NCI-H2081 (cell line): Measurements from ENCODE around the gene PRKCA.

Experiments
- DNase-seq, 2 experiments: peaks; one replicate each; lab custom pipeline; 2025; lab: John Stamatoyannopoulos, UW

Gene PRKCA

DNA sequence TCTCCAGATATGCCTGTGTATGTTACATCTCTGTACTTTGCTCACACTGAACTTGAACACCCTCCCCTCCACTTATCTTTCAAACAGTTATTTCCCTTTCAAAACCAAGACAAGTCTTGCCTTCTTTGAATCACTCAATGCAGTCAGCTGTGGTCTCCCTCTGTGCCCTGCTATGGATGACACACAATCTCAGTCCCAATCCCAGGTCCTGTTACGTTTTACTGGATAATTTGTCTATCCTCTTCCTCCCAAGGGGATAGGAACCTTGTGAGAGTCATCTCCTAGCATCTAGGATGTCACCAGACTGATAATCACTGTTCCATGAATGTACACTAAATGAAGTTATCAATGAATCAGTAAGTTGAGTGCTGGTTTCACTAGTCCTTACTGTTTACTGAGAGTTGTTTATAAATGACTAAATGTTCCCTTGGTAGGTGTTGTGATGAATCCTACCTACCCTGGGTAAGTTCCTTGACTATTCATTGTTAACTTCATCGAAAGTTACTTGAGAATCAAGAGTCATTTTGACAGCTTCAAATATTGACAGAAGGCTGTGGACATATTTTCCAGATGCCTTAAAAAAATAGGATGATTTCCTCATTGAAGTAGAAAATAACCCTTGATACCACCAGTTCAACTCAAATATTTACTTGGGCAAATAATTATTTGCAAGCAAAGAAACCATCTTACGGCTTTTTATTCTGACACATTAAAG is 244.9 kb downstream of the PRKCA start:
- DNase-seq, result no peak

DNA sequence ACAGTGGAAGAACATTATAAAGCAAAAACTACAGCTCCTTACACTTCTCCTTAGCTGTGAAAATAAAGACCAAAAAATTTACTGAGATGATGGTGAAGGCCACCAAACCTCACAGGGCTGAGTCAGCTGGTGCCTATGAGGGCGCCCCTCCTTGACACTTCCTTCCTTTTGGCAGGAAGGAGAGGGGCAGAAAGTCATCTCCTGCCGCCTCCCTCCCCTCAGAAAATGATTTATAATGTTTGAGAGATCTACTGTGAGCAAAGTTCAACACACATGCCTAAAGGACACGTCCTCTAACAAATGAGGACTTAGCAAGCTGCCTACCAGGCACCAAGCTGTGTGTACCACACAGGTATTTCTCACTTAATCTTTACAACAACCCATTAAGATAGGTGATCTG is 245.7 kb downstream of the PRKCA start:
- DNase-seq, result no peak

DNA sequence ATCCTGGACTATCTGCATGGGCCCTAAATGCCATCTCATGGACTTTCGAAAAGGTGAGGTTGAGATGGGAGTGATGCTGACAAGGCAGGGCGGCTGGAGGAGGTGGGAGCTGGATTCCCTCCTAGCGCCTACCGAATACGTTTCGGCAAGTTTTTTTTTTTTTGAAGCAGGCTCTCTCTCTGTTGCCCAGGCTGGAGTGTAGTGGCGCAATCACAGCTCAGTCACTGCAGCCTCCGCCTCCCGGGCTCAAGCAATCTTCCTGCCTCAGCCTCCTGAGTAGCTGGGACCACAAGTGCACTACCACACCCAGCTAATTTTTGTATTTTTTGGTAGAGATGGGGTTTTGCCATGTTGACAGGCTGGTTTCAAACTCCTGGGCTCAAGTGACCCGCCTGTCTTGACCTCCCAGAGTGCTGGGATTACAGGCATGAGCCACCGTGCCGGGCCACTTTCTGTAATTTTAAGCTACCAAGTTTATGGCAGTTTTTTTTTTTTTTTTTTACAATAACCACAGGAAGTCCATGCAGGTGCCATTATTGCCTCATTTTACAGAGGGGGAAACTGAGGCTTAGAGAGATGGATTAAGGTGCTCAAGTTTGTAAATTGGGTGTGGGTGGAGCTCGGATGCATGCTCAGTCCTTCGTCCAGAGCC is 246.4 kb downstream of the PRKCA start:
- no peak for DNase-seq

DNA sequence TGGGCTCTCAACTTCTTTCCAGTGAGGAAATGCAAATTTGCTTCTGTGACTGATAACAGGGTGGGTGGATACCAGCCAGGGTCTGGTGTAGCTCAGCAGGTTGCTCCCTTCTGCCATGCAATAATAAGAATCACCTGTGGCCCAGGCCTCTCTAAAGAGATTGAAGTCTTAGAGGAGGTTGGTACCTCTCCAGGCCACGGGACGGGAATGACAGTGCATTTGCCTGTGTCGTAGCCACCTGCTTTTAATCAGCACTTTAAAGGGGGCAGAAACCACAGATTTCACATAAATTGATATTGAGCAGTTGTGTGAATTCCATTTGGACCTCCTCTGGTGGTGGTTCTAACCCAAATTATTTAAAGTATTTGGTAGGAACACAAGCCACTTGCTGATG is 246.9 kb downstream of the PRKCA start:
- no peak for DNase-seq

DNA sequence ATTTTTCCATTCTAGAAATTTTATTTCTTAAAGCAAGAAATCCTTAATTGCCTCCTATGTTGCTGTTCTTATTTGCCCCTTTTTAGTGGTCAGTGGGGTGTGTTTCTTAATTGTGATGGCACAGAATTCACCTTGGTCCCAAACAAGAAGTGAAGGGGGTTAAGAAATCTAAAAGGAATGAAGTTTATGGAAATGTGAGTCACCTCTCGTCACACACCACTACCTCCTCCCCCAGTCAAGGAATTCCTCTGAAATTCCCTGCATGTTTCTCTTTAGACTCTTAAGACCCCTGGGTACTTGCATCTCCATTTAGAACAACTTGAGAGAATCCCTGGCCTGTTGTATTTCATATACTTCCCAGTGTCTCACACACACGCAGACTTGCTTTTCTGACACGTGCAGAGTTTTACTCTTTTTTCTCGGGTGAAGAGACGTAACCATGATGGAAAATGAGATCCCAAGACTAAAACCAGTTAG is 247.4 kb downstream of the PRKCA start:
- no peak for DNase-seq

DNA sequence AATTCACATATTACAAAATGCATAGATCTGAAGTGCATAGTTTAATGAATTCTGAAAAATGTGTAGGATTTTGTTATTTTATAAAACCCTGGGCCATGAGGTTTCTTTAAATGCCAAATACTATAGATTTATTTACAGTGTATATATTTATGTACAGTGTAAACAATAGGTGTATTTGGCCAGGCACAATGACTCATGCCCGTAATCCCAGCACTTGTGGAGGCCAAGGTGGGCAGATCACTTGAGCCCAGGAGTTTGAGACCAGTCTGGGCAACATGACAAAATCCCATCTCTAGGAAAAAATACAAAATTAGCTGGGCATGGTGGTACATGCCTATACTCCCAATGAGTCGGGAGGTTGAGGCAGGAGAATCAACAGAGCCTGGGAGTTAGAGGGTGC is 249.4 kb downstream of the PRKCA start:
- DNase-seq, result no peak

DNA sequence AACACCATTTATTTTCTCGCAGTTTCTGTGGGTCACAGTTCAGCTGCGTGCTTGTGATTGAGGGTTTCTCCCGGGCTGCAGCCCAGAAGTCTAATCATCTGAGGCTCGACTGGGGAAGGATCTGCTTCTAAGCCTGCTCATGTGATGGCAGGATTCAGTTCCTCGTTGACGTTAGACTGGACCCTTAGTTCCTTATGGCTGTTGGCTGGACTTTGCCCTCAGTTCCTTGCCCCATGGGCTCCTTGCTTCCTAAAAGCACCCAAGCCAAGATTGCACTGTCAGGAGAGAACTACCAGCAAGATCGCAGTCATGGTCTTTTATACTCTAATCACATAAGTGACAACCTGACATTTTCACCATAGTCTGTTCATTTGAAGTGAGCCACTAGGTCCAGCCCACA is 250.0 kb downstream of the PRKCA start:
- no peak for DNase-seq

DNA sequence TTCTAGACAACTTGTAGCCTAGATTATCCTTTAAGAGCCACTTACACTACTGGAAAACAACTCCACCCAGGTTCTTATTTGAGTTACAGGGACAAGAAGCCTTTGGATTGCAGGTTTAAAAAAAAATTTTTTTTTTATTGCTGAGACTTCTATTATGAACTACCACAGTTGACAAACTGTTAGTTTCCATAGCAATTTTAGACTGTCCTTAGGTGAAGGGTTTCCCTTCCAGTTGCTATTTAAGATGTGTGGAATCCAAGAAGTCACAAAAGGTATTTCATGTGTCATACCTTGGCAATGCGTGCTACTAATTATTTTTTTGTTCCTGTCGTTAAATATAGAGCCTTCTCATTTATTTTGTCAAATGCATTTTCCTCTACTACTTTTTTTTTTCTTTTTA is 253.2 kb downstream of the PRKCA start:
- DNase-seq, result no peak

DNA sequence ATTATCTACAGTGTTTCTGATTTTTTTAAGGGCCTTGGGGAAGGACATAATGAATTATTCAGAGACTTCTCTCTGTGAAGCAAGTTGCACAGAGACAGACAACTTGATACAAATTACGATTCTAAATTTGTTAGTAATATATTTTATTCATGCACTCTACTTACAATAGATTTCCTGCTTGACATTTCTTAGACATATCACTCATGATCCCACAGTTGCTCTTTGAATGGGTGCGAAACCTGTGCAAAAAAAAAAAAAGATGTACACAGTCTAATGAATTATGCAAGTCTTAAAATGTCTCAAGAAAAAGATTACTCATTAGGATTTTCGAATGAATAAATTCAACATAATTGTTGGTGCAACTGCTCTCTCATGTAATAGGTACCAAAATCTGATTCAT is 254.8 kb downstream of the PRKCA start:
- DNase-seq, result no peak

DNA sequence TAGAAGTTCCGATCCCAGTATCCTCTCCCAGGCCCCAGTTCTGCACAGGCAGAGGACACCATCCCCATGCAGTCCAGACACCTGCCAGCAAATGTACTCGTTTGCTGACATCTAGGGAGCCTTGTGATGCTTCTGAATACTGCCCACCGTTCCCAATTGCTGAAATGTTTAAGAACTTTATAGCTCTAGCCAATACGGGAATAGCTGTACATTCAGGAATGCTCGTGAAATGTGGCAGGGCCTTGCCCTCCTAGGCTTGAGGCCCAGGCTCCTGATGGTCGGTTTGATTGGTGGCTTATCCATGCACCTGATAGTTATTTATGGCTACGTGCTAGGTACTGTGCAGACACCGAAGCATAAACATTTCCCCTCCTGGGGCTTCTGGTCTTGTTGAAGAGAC is 255.5 kb downstream of the PRKCA start:
- DNase-seq, result no peak

DNA sequence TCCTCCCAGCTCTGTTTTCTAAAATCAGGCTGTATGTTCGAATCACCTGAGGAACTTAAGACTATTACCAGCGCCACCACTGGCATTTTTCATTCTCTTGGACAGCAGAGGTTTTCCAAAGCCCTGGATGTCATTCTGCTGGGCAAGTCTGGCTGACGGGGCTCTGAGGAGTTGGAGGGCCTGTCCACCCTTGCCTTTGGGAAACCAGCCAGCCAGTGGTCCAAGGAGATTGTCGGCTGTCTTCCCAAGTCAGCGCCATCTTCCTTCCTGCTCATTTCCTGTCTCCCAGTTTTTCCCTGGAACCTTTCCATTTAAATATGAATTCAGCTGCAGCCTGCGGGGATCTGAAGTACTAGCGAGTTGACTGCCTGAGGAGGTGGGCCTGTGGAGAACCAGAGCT is 258.3 kb downstream of the PRKCA start:
- no peak for DNase-seq

DNA sequence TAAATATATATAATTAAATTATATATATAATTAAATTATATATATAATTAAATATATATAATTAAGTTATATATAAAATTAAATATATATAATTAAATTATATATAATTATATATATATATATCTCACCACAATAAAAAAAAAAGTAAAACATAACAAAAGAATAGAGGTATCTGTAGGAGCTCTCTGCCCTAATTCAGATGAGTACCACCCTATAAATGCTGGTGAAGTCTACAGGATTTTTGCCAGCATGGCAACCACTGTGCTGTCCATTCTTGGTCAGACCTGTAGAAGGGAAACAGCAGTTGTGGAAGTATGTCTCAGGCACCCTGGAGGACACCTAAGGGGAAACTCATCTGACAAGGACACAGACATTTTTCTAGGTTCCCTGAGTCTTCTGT is 259.7 kb downstream of the PRKCA start:
- DNase-seq, result no peak

DNA sequence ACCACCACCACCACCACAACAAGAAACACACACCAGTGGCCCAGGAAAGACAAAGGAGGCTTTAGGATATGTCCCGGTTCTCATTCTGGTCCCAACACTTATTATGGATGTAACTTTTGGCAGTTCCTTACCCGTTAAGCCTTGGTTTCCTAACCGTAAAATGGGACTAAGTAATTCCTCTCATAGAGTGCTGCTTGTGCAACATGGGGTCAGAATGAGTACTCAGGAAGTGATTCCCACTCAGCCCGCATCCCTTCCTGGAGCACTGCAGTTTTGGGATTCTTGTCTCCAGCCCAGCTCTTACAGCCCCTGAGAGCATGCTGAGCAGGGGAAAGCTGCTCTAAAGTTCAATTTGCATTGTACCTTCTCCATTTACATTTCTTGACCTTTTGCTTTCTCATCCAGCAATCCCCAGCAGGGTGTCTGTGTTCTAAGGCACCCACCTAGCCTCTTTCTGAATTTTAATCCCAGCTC is 262.6 kb downstream of the PRKCA start:
- no peak for DNase-seq

DNA sequence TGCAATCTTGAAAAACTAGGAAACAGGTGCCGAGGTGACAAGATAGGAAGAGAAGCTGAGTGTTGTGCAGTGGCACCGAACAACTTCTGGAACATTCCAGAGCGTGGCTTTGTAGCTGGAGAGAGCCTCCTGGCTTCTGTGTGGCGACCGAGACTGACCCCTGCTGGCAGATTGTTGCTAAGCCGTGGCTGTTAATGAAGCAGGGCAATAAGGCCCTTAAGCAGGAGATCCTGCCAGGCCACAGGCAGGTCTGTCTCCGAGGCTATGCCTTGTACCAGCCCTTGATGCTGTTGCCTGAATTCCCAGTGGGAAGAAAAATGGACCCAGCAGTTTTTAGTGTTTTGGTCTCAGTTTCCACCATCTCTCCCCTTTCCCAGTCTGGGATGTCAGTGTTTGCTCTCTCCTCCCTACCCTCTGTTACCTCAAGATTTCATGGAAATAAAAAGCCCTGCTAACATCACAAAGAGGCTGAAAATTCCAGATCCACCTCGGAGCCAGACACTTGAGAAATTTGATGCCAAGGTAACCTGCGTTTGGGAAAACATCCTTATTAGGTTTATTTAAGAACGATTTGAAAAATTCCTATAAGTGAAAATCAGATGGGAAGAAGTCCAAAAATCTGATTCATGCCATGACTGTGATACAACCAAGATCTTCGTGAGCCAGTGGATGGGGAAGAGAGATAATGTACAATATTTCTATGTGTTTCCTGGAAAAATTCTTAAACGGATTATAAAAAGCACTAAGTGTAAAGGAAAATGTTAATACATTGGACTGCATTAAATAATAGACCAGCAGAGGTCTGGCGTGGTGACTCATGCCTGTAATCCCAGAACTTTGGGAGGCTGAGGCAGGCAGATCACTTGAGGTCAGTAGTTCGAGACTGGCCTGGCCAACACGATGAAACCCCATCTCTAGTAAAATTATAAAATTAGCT is 265.1 kb downstream of the PRKCA start:
- peak; percentile 67 to 76 for DNase-seq

DNA sequence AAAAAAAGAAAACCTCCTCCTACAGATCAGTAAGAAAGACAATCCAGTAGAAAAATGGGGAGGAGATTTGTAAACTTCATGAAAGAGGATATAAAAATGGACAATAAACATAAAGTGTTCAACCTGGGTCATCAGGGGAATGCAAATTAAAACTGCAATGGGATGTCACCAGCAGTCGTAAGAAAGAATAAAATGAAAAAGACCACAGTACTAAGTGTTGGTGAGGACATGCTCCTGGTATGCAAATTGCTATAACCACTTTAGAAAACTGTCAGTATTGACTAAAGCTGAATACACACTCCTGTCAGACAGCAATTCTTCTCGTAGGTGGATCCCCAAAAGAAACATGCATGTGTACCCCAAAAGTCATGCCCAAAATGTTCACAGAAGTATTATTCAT is 267.2 kb downstream of the PRKCA start:
- DNase-seq, result no peak

DNA sequence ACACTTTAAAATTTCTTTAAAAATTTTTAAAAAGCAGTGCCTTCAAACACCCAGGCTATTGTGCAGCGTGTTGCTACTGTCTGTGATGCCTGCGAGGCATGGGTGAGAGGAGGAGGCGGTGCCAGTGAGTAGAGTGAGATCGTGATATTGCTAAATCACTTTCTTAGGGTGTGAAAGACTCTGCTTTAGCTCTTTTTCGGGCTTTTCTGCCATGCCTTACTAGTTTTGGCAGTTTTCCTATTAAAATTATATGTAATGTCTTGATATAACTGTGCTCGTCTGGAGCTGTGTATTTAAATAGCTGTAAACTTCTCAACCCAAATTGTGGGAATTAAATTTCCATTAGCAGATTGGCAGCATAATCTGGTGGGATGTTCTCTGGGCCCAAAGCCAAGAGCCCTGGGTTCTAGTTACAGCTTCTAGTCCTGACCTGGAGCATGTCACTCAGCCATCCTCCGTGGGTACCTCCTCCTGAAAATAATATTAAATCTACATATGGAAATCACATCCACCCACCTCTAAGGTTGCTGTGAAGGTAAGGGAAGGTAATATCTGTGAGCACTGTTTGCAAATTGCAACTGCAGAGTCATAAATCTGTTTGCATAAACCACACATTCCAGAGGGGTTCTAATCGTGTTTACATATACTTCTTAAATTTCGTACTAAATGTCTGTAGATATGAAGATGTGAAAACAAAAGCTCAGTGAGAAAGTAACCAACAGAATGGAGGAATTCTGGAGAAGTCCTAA is 268.2 kb downstream of the PRKCA start:
- peak in 1 of 2 experiments; percentile 53 for DNase-seq

DNA sequence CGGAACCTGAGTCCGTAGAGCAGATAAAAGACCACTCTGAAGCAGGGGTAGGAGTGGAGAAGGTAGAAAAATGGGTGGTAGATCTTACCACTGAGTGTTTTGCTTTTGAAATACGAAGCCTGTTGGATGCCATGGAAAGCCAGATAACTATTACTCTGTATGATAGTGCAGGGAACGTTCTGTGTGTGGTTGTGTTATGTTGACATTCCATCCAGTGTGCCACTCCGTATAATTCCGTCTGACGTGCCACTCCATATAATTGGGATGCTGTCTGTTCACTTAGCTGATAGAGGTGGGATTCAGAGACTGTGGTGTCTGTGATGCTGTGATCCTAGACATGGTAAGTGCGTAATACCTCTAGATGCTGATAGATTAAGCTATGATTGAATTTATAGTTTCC is 269.3 kb downstream of the PRKCA start:
- no peak for DNase-seq

DNA sequence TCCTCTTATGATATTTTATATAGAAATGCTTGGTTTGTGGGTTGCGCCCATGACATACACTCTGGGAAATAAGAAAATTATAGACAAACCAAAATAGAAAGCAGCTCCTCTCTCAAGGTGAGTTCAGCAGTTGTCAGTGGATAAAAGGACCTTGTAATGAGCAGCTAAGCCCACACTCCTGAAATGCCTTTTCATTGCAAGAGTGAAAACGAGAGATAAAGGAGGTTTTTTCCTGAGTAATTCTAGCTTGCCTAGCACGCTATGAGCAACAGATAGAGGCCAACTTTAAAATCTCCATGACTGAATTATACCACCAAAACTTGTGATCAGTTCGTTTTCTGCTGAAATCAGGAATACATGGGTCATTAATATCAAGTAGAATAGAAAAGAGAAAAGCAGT is 270.7 kb downstream of the PRKCA start:
- DNase-seq, result no peak

DNA sequence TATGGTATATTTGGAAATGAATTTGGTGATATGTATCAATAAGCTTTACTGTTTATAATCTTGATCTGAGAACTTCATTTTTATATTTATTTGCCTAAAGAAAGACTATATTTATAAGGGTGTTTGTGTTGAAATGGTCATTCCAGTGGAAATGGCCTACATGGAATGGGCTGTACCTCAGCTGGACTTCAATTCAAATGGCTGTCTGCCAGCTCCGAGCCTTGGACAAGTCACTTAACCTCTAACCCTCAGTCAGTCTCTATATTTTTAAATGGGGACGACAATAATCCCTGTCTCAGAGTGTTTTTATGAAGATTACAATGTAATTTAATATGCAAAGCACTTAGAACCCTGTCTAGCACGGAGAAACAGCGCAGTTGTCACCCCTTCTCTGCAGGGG is 271.7 kb downstream of the PRKCA start:
- no peak for DNase-seq

DNA sequence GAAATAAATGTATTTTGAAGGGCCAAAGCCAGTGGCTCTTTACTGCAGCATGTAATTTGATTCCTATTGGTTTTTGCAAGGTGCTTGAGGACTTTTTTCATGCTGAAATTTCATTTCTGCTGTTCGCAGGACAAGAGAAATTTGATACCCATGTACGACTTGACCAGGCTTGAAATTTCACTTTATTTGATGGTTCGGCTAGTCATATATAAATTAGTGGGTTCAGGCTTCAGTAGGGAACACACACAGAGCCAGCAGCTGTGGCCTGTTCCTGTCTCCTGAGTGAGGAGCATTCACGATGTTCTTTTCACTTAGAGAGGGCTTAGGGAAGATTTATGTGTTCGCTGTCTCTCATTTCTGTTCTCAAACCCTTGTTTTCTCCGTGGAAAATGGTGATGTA is 274.1 kb downstream of the PRKCA start:
- DNase-seq, result no peak

DNA sequence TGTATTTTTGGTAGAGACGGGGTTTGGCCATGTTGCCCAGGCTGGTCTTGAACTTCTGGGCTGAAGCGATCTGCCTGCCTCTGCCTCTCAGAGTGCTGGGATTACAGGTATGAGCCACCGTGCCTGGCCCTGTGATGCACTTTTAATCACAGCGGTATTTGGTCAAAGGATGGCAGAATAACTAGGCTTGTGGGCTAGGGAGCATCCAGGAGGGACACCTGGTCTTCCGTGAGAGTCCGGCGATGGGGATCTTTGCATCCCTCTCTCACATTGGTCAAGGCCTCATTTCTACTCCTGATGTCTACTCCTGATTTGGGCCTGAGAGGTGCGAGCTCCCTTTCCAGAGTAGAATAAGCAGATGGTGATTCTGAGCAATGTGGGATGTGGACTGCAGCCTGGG is 274.6 kb downstream of the PRKCA start:
- DNase-seq, result no peak
